HepG2 (cell line): ENCODE measurements around the gene PAN2. TPM values are rescaled to one million over a fixed set of nuclear protein-coding genes. Genes with fewer than 3 reads are reported as not detected.

Experiments used
- CHD4 ChIP-seq: fragments of 200-600 bp; sonication (generic); IDR thresholded peaks from 2 replicates; pipeline ENCODE4 v1.7.0; 2017; ENCODE audit warnings: mild to moderate bottlenecking, low read length, borderline replicate concordance
- HNRNPUL1 ChIP-seq: fragments of 200-400 bp; formaldehyde crosslinking; IDR thresholded peaks from 2 replicates; pipeline ENCODE4 v1.6.1; 2017; ENCODE audit warnings: low read depth, mild to moderate bottlenecking, low read length, moderate library complexity
- KDM2A ChIP-seq: sonication (generic); formaldehyde crosslinking; IDR thresholded peaks from 2 replicates; pipeline ENCODE4 v1.4.0; 2020; ENCODE audit warnings: low read depth, missing genetic modification reagents, borderline replicate concordance
- KLF16 ChIP-seq, 2 experiments: sonication (generic) in 1 of 2; formaldehyde crosslinking in 1 of 2; IDR thresholded peaks; 2 replicates each; pipeline versions ENCODE4 v1.6.1 to v1.8.0; 2016 to 2023; ENCODE audit warnings: missing genetic modification reagents in 2 of 2, missing compliant biosample characterization in 1 of 2
- KLF9 ChIP-seq: IDR thresholded peaks from 2 replicates; pipeline ENCODE4 v1.6.1; 2016; ENCODE audit warnings: low read depth
- MAFG ChIP-seq: sonication (generic); formaldehyde crosslinking; IDR thresholded peaks from 2 replicates; pipeline ENCODE4 v1.5.1; 2020; ENCODE audit warnings: mild to moderate bottlenecking, missing genetic modification reagents
- TAF1 ChIP-seq: sonication (generic); formaldehyde crosslinking; IDR thresholded peaks from 2 replicates; pipeline ENCODE4 v1.4.0; 2020; ENCODE audit warnings: missing genetic modification reagents
- U2AF2 ChIP-seq: fragments of 200-400 bp; formaldehyde crosslinking; IDR thresholded peaks from 2 replicates; pipeline ENCODE4 v1.6.1; 2017; ENCODE audit warnings: low read depth, mild to moderate bottlenecking, low read length
- ZNF253 ChIP-seq: sonication (generic); formaldehyde crosslinking; IDR thresholded peaks from 2 replicates; pipeline ENCODE4 v1.8.0; 2022; ENCODE audit warnings: mild to moderate bottlenecking, missing genetic modification reagents, borderline replicate concordance
- ZNF333 ChIP-seq: sonication (generic); formaldehyde crosslinking; IDR thresholded peaks from 2 replicates; pipeline ENCODE4 v1.4.0; 2020; ENCODE audit warnings: mild to moderate bottlenecking, missing genetic modification reagents, borderline replicate concordance
- ZNF616 ChIP-seq: sonication (generic); formaldehyde crosslinking; IDR thresholded peaks from 2 replicates; pipeline ENCODE4 v1.5.0; 2020; ENCODE audit warnings: low read depth, mild to moderate bottlenecking, missing genetic modification reagents
- ZSCAN21 ChIP-seq: sonication (generic); formaldehyde crosslinking; IDR thresholded peaks from 2 replicates; pipeline ENCODE4 v1.8.0; 2022; ENCODE audit warnings: mild to moderate bottlenecking, missing genetic modification reagents, moderate library complexity, borderline replicate concordance
- polyA plus RNA-seq, 8 experiments: library from polyadenylated mRNA; depleted of rRNA in 3 of 8; stranded (reverse) in 7 of 8; unstranded in 1 of 8; fragments of >200 nt; fragmentation: Illumina TruSeq in 4 of 8; extraction: Trizol in 4 of 8; gene quantifications; 2 replicates each; pipeline versions ENCODE4 v1.2.1 to v1.2.3, GENCODE V29; 2011 to 2016; ENCODE audit warnings: low read depth in 4 of 8, missing spikeins in 1 of 8, mixed read lengths in 1 of 8; ENCODE audit not compliant: insufficient read depth in 1 of 8
- total RNA-seq, 5 experiments: library from RNA; depleted of rRNA; stranded (reverse); fragments of >200 nt; fragmentation: Illumina TruSeq; extraction: Trizol; gene quantifications; 2 replicates each; pipeline ENCODE4 v1.2.3, GENCODE V29; 2016; ENCODE audit warnings: low read depth in 1 of 5
- TF ChIP-seq, protein P1 (sequence below): sonication (generic); formaldehyde crosslinking; IDR thresholded peaks from 2 replicates; pipeline ENCODE4 v1.9.0; 2021; ENCODE audit warnings: missing genetic modification reagents, borderline replicate concordance

The PAN2 gene
- total and polyA plus RNA-seq, 2 of the 13 experiments (the other 11 are each of a cell fraction or from before 2014, with no cell fraction given), result 27.2 to 61.1 TPM

DNA sequence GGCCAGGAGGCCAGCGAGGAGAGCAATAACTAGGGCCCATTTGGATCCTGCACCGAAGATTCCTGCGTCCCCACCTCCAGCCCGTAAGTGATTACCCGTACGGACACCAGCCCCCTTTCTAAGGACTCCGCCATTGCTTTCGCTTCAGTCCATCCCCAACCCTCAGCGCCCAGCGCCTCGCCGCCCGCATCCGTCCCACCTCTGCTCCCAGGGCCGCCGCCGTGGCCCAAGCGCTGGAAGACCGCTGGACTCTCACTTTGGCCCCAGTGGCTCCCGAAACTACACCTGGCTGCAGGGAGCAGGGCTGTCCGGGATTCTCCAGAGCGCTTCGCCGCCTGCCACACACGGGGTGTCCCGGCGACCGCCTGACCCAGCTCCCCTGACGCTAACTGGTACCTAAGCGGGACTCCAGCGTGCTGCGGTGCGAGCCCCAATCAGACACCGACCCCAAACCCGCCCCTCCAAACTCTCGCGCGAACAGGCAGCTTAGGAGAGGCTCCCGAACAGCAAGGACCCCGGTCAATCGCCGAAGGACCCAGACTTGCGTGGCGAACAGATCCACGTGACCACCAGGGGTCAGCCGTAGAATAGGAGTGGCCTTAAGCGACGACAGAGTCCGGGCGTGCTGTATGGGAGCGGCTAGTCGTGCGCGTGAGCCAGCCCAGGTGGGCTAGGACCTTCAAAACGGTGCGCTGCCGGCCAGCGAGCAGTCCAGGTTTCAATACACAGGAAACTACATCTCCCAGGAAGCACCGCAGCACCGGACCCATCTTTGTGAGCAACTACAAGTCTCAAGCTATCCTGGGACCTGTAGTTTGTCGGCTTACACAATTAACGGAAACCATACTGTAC, 18.0 kb downstream of the PAN2 start, which contains the start of gene CNPY2 (continued):
- TF ChIP-seq ZNF333 (CRISPR knock-in tag), result no peak
- TF ChIP-seq, protein P1, sequence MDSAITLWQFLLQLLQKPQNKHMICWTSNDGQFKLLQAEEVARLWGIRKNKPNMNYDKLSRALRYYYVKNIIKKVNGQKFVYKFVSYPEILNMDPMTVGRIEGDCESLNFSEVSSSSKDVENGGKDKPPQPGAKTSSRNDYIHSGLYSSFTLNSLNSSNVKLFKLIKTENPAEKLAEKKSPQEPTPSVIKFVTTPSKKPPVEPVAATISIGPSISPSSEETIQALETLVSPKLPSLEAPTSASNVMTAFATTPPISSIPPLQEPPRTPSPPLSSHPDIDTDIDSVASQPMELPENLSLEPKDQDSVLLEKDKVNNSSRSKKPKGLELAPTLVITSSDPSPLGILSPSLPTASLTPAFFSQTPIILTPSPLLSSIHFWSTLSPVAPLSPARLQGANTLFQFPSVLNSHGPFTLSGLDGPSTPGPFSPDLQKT (CRISPR knock-in tag), result no peak
- TF ChIP-seq ZNF253 (CRISPR knock-in tag), result no peak
- TF ChIP-seq ZSCAN21 (CRISPR knock-in tag), result peak; percentile 11; the same call in 1 of the 2 replicates
- TF ChIP-seq HNRNPUL1, result no peak
- peak; percentile 91 for TF ChIP-seq TAF1 (CRISPR knock-in tag)
- TF ChIP-seq KLF16 (CRISPR knock-in tag; IDR thresholded peaks at IDR 0.05), result no peak
- TF ChIP-seq KLF9, result no peak
- no peak for TF ChIP-seq MAFG (CRISPR knock-in tag)
- TF ChIP-seq U2AF2, result no peak
- peak; percentile 92 for TF ChIP-seq KDM2A (CRISPR knock-in tag)
- no peak for TF ChIP-seq ZNF616 (CRISPR knock-in tag)
- no peak for TF ChIP-seq CHD4
- TF ChIP-seq, all 625 proteins: peak for 310
